H1 (cell line): ENCODE data around the gene MYOD1. TPM values are rescaled to one million over a fixed set of nuclear protein-coding genes. Genes with fewer than 3 reads are reported as not detected.

Experiments
- CTCF ChIA-PET: fragments of 300-600 bp; sonication (Branson Sonifier 250); formaldehyde crosslinking; loops from one replicate; lab custom pipeline; 2021; ENCODE audit not compliant: partially characterized antibody; lab: Charles Lee
- POLR2A ChIA-PET: fragments of 300-600 bp; sonication (Branson Sonifier 250); formaldehyde crosslinking; loops from one replicate; lab custom pipeline; 2021; ENCODE audit warnings: inconsistent platforms; ENCODE audit not compliant: partially characterized antibody; lab: Charles Lee
- DNase-seq, 2 experiments: peaks; one replicate each; pipeline versions ENCODE4 v3.0.0 to v3.0.0-alpha.2; 2010 to 2022; ENCODE audit warnings: low spot score in 2 of 2, low read depth in 1 of 2, mixed read lengths in 1 of 2
- FAIRE-seq: peaks from 2 replicates; lab custom pipeline; 2011; peaks lifted over from hg19 to GRCh38; lab: Jason Lieb, UNC
- H2AFZ ChIP-seq: 2 replicates; pipeline ENCODE4 v1.8.1; 2012; ENCODE audit warnings: low read length, inconsistent platforms
- H2AK5ac ChIP-seq: 2 replicates; pipeline ENCODE4 v1.6.1; 2013; ENCODE audit warnings: low read depth, low read length
- H2BK120ac ChIP-seq: replicated peaks from 2 replicates; pipeline ENCODE3; 2013; ENCODE audit warnings: low read depth, low read length, inconsistent platforms
- H2BK12ac ChIP-seq: 2 replicates; pipeline ENCODE4 v1.6.1; 2013; ENCODE audit warnings: low read depth, low read length
- H2BK15ac ChIP-seq: 2 replicates; pipeline ENCODE4 v1.6.1; 2013; ENCODE audit warnings: low read length
- H2BK20ac ChIP-seq: 2 replicates; pipeline ENCODE4 v1.6.1; 2013; ENCODE audit warnings: low read length
- H2BK5ac ChIP-seq: 2 replicates; pipeline ENCODE4 v1.6.1; 2013; ENCODE audit warnings: low read depth, low read length
- H3K14ac ChIP-seq: 2 replicates; pipeline ENCODE4 v1.6.1; 2013; ENCODE audit warnings: inconsistent platforms; ENCODE audit not compliant: insufficient read length
- H3K18ac ChIP-seq: 2 replicates; pipeline ENCODE4 v1.6.1; 2013; ENCODE audit warnings: low read length; ENCODE audit errors: extremely low read depth
- H3K23ac ChIP-seq: 2 replicates; pipeline ENCODE4 v1.6.1; 2013; ENCODE audit warnings: inconsistent platforms; ENCODE audit not compliant: insufficient read length
- H3K23me2 ChIP-seq: 2 replicates; pipeline ENCODE4 v1.6.1; 2013; ENCODE audit warnings: low read depth, low read length
- H3K27ac ChIP-seq: 2 replicates; pipeline ENCODE4 v1.6.1; 2011; ENCODE audit warnings: low read depth, low read length, inconsistent platforms
- H3K27me3 ChIP-seq, 4 experiments: replicated peaks in 1 of 4; 1 replicate in 1 of 4; 2 replicates in 3 of 4; pipeline versions ENCODE4 v1.6.1 to v1.8.1; 2011 to 2013; ENCODE audit warnings: low read length in 3 of 4, mild to moderate bottlenecking in 3 of 4, inconsistent platforms in 2 of 4, mixed read lengths in 2 of 4, moderate library complexity in 1 of 4; ENCODE audit not compliant: control insufficient read depth in 3 of 4, insufficient read depth in 3 of 4; ENCODE audit errors: extremely low read depth in 1 of 4
- H3K36me3 ChIP-seq, 4 experiments: 2 replicates each; pipeline versions ENCODE4 v1.6.1 to v1.8.1; 2011 to 2013; ENCODE audit warnings: mild to moderate bottlenecking in 4 of 4, low read length in 3 of 4, moderate library complexity in 2 of 4, control low read depth in 1 of 4, inconsistent platforms in 1 of 4; ENCODE audit not compliant: insufficient read depth in 4 of 4, control insufficient read depth in 2 of 4
- H3K4ac ChIP-seq: replicated peaks from 2 replicates; pipeline ENCODE3; 2013; ENCODE audit warnings: low read length, low read depth, mixed read lengths, inconsistent platforms; ENCODE audit not compliant: insufficient read length
- H3K4me1 ChIP-seq, 4 experiments: replicated peaks in 1 of 4; 1 replicate in 1 of 4; 2 replicates in 3 of 4; pipeline versions ENCODE4 v1.6.1 to v1.8.1; 2011 to 2013; ENCODE audit warnings: low read length in 3 of 4, inconsistent platforms in 2 of 4, mixed read lengths in 1 of 4; ENCODE audit not compliant: insufficient read depth in 4 of 4, control insufficient read depth in 3 of 4
- H3K4me2 ChIP-seq, 2 experiments: 2 replicates each; pipeline versions ENCODE4 v1.6.1 to v1.8.1; 2011 to 2013; ENCODE audit warnings: low read depth in 2 of 2, low read length in 2 of 2, control low read depth in 1 of 2, inconsistent platforms in 1 of 2, mild to moderate bottlenecking in 1 of 2; ENCODE audit not compliant: insufficient read depth in 1 of 2
- H3K4me3 ChIP-seq, 4 experiments: fragments of 200-600, 300-600 bp in 1 of 4; sonication (generic), shearing (Covaris generic), sonication (Bioruptor Twin) in 1 of 4; 2 replicates each; pipeline versions ENCODE4 v1.5.1 to v1.8.1; 2011 to 2016; ENCODE audit warnings: low read length in 4 of 4, low read depth in 3 of 4, control low read depth in 2 of 4, inconsistent platforms in 2 of 4, mild to moderate bottlenecking in 2 of 4, mixed read lengths in 1 of 4, moderate library complexity in 1 of 4; ENCODE audit not compliant: insufficient read depth in 2 of 4; ENCODE audit errors: extremely low read depth in 1 of 4
- H3K56ac ChIP-seq: replicated peaks from 2 replicates; pipeline ENCODE3; 2013; ENCODE audit warnings: low read depth, mild to moderate bottlenecking, mixed read lengths, low read length, inconsistent platforms; ENCODE audit not compliant: insufficient read length
- H3K79me1 ChIP-seq: 2 replicates; pipeline ENCODE4 v1.6.1; 2013; ENCODE audit warnings: low read depth, low read length, control low read depth
- H3K79me2 ChIP-seq, 2 experiments: 2 replicates each; pipeline versions ENCODE4 v1.6.1 to v1.8.1; 2012 to 2013; ENCODE audit warnings: low read length in 2 of 2, mild to moderate bottlenecking in 2 of 2, inconsistent platforms in 1 of 2; ENCODE audit not compliant: insufficient read depth in 2 of 2, control insufficient read depth in 1 of 2
- H3K9ac ChIP-seq, 4 experiments: replicated peaks in 1 of 4; 1 replicate in 1 of 4; 2 replicates in 3 of 4; pipeline versions ENCODE4 v1.6.1 to v1.8.1; 2011 to 2013; ENCODE audit warnings: low read depth in 3 of 4, low read length in 3 of 4, control low read depth in 2 of 4, mild to moderate bottlenecking in 2 of 4, moderate library complexity in 2 of 4, inconsistent platforms in 1 of 4; ENCODE audit errors: extremely low read depth in 1 of 4
- H3K9me3 ChIP-seq, 2 experiments: 2 replicates each; pipeline versions ENCODE4 v1.6.1 to v1.8.1; 2012 to 2013; ENCODE audit warnings: mild to moderate bottlenecking in 2 of 2, moderate library complexity in 2 of 2, control low read depth in 1 of 2, inconsistent platforms in 1 of 2, low read depth in 1 of 2, low read length in 1 of 2, mixed read lengths in 1 of 2; ENCODE audit not compliant: insufficient read depth in 2 of 2
- H4K20me1 ChIP-seq, 2 experiments: replicated peaks in 1 of 2; 2 replicates each; pipeline versions ENCODE3 to v1.8.1; 2011 to 2013; ENCODE audit warnings: inconsistent platforms in 2 of 2, low read length in 2 of 2, mild to moderate bottlenecking in 1 of 2; ENCODE audit not compliant: insufficient read depth in 2 of 2, control insufficient read depth in 1 of 2
- H4K5ac ChIP-seq: 2 replicates; pipeline ENCODE4 v1.6.1; 2013; ENCODE audit warnings: low read length, low read depth, mixed read lengths, inconsistent platforms; ENCODE audit not compliant: insufficient read length
- H4K8ac ChIP-seq: 2 replicates; pipeline ENCODE4 v1.8.0; 2013; ENCODE audit warnings: mild to moderate bottlenecking, moderate library complexity, low read length, inconsistent platforms; ENCODE audit not compliant: insufficient read depth; ENCODE audit errors: extremely low read depth
- H4K91ac ChIP-seq: replicated peaks from 2 replicates; pipeline ENCODE3; 2013; ENCODE audit warnings: low read length, mixed read lengths, inconsistent platforms; ENCODE audit not compliant: insufficient read length
- ASH2L ChIP-seq: fragments of 200-600, 300-600 bp; sonication (generic); IDR thresholded peaks from one replicate; pipeline ENCODE4 v1.7.1; 2017; ENCODE audit warnings: low read length
- EZH2 ChIP-seq: fragments of 200-600 bp; sonication (generic); IDR thresholded peaks from 2 replicates; pipeline ENCODE4 v1.7.1; 2012; ENCODE audit warnings: low read depth, mild to moderate bottlenecking, moderate library complexity, low read length, inconsistent platforms; ENCODE audit not compliant: severe bottlenecking
- SAP30 ChIP-seq: fragments of 300-600 bp; sonication (generic); IDR thresholded peaks from 2 replicates; pipeline ENCODE4 v1.7.1; 2012; ENCODE audit warnings: low read length, moderate library complexity, mild to moderate bottlenecking, inconsistent platforms; ENCODE audit not compliant: insufficient read depth, insufficient replicate concordance
- SP4 ChIP-seq: IDR thresholded peaks from 2 replicates; pipeline ENCODE4 v1.6.1; 2012; ENCODE audit warnings: low read length, inconsistent platforms
- WGBS, 2 experiments: shearing (Covaris generic) in 1 of 2; methylation state at CpG; one replicate each; pipeline versions ENCODE4 v1.1.6 to v1.1.7; 2013 to 2015; ENCODE audit warnings: low lambda C conversion rate in 2 of 2, mixed read lengths in 2 of 2, inconsistent platforms in 1 of 2, low coverage in 1 of 2, missing lambda C conversion rate in 1 of 2; ENCODE audit not compliant: insufficient replicate concordance in 2 of 2, insufficient coverage in 1 of 2, insufficient read length in 1 of 2; ENCODE audit errors: extremely low coverage in 1 of 2, missing lambda C conversion rate in 1 of 2; 5-methylcytosine and 5-hydroxymethylcytosine counted together
- polyA plus RNA-seq, 7 experiments: library from polyadenylated mRNA; depleted of rRNA in 3 of 7; stranded (reverse) in 5 of 7; unstranded in 2 of 7; fragments of >200 nt in 5 of 7; fragments of 200-250 nt in 2 of 7; gene quantifications; 1 replicate in 5 of 7; 2 replicates in 1 of 7; 4 replicates in 1 of 7; pipeline versions ENCODE4 v1.2.1 to v1.2.3, GENCODE V29; 2011 to 2013; ENCODE audit warnings: missing spikeins in 2 of 7, mixed read lengths in 2 of 7
- total RNA-seq: library from RNA; stranded (reverse); fragmentation: NEBNext Ultra II Directional; extraction: Animal tissue kit (Norgen Biotek cat#: 25700); gene quantifications from 2 replicates; pipeline ENCODE4 v1.2.1, GENCODE V29; 2021
- TF ChIP-seq, protein P1 (sequence below): IDR thresholded peaks from 2 replicates; pipeline ENCODE4 v1.6.1; 2011; ENCODE audit warnings: low read depth, mild to moderate bottlenecking, low read length; ENCODE audit not compliant: insufficient read depth

Gene MYOD1
- total and polyA plus RNA-seq, 2 of the 8 experiments (the other 6 are each of a cell fraction or from before 2014, with no cell fraction given) = not detected

DNA sequence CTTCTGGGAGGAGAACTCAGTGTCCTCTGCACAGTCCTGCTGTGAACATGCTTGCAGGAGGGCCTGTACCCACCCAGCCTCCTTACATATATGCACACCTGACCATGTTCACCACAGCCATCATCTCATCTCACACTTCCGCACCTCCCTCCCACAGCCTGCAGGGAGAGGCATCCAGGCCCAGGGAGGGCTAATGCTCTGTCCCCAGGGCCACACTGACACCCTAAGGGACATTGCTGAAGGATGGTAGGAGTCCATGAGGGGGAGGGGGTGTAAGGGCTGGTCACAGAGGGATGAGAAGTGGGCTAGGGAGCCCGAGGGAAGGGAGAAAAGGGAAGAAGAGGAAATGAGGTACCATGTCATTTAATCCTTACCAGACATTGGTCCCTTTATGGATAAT lies 10.8 kb downstream of the MYOD1 start:
- H3K4me2 ChIP-seq = no peak overlapping the region
- H2AFZ ChIP-seq = no peak overlapping the region
- H4K8ac ChIP-seq = no peak overlapping the region
- H3K9ac ChIP-seq = no peak overlapping the region
- H3K4ac ChIP-seq = no peak overlapping the region
- POLR2A ChIA-PET = interaction anchor here (1.2 to 1.3 kb wide), 2 partner anchors 8 to 9 kb away, joined by 3 read pairs; no protein-coding TSS in a partner anchor
- no peak for FAIRE-seq
- H2BK120ac ChIP-seq = no peak overlapping the region
- H3K4me1 ChIP-seq = peaks cover 0 to 2% (median under 1%) of the 10 kb centered on the region in 4 experiments; a peak in 3 of 7 replicates
- H3K14ac ChIP-seq = no peak overlapping the region
- no peak overlapping the region for H2AK5ac ChIP-seq
- TF ChIP-seq SP4 = no peak
- TF ChIP-seq SAP30 = no peak
- TF ChIP-seq, protein P1, sequence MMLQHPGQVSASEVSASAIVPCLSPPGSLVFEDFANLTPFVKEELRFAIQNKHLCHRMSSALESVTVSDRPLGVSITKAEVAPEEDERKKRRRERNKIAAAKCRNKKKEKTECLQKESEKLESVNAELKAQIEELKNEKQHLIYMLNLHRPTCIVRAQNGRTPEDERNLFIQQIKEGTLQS = no peak
- TF ChIP-seq ASH2L = no peak
- TF ChIP-seq EZH2 = no peak
- TF ChIP-seq, all 59 proteins: peak for 0
- H4K20me1 ChIP-seq = peaks cover 4 to 7% of the 10 kb centered on the region in 2 experiments
- no peak overlapping the region for H3K23ac ChIP-seq
- WGBS, 2 experiments = 100% methylated on average over 2 of the region's 2 CpGs; no CpG with 5 or more reads in 1 of the 2 experiments
- H3K79me1 ChIP-seq = no peaks in the 10 kb centered on the region
- DNase-seq = no peak
- H3K18ac ChIP-seq = no peak overlapping the region
- H2BK15ac ChIP-seq = no peak overlapping the region
- H3K79me2 ChIP-seq = no peaks in the 10 kb centered on the region
- H2BK12ac ChIP-seq = 0 out of 2 replicates have a peak overlapping the region, but pooled peaks have one; percentile 50
- no peak overlapping the region for H3K27ac ChIP-seq
- H3K23me2 ChIP-seq = peaks cover 8% of the 10 kb centered on the region
- peaks cover 7 to 24% (median 18%) of the 10 kb centered on the region in 4 experiments for H3K27me3 ChIP-seq
- no peak overlapping the region for H3K56ac ChIP-seq
- H3K36me3 ChIP-seq = no peaks in the 10 kb centered on the region
- H4K91ac ChIP-seq = no peak overlapping the region
- no peaks in the 10 kb centered on the region for H3K9me3 ChIP-seq
- no peak overlapping the region for H2BK5ac ChIP-seq
- H2BK20ac ChIP-seq = no peak overlapping the region
- no peak overlapping the region for H3K4me3 ChIP-seq
- CTCF ChIA-PET = interaction anchor here (0.6 to 16.5 kb wide), 78 partner anchors 12 to 884 kb away, joined by 3 to 290 read pairs (median 7); partner anchors contain the start of genes MYOD1, OTOG and USH1C
- H4K5ac ChIP-seq = no peak overlapping the region
